C4-2B (cell line): ENCODE data around the gene KIAA1755.

Experiments
- H3K27ac ChIP-seq: fragments of 450-650 bp; 2 replicates; pipeline ENCODE4 v1.5.1; 2017
- CTCF ChIP-seq: fragments of 450-650 bp; conservative IDR thresholded peaks from 2 replicates; pipeline ENCODE4 v1.5.1; 2017; ENCODE audit warnings: mild to moderate bottlenecking
- ZFX ChIP-seq: fragments of 450-650 bp; IDR thresholded peaks from 2 replicates; pipeline ENCODE4 v1.6.1; 2017

KIAA1755 gene

GRCh38 chr20:38260378-38261053 is at the start of gene KIAA1755:
Gene KIAA1755, minus strand, starts transcription at chr20:38260735. Its CDS starts 235 bp downstream, at chr20:38260500.
- TF ChIP-seq CTCF (no peak), ZFX (no peak)
- no peak within 1 kb of the TSS for H3K27ac ChIP-seq

- no peak overlapping the region for H3K27ac ChIP-seq
- TF ChIP-seq CTCF (no peak), ZFX (no peak)
Measured at GRCh38 chr20:38308447-38308846, 47.9 kb upstream of the KIAA1755 start.

- no peak for TF ChIP-seq ZFX
- TF ChIP-seq CTCF = no peak
- no peak overlapping the region for H3K27ac ChIP-seq
Measured at GRCh38 chr20:38308047-38308438, 47.5 kb upstream of the KIAA1755 start.

- H3K27ac ChIP-seq = no peak overlapping the region
- no peak for TF ChIP-seq ZFX
- TF ChIP-seq CTCF = no peak
Measured at GRCh38 chr20:38307371-38308046, 47.0 kb upstream of the KIAA1755 start.

GRCh38 chr20:38306379-38306778 is 45.8 kb upstream of the KIAA1755 start:
- TF ChIP-seq ZFX (no peak), CTCF (no peak)
- no peak overlapping the region for H3K27ac ChIP-seq

GRCh38 chr20:38305541-38305940 is 45.0 kb upstream of the KIAA1755 start:
- no peak for TF ChIP-seq ZFX
- TF ChIP-seq CTCF = no peak
- no peak overlapping the region for H3K27ac ChIP-seq

GRCh38 chr20:38304845-38305447 is 44.4 kb upstream of the KIAA1755 start:
- TF ChIP-seq ZFX = no peak
- TF ChIP-seq CTCF = peak; percentile 70

More at GRCh38 chr20:38304845-38305447, 44.4 kb upstream of the KIAA1755 start:
- no peak overlapping the region for H3K27ac ChIP-seq
